Astrocyte of the cerebellum (primary cell): ENCODE measurements around the gene DLGAP1.

Experiments used
- DNase-seq: peaks from one replicate; pipeline ENCODE4 v3.0.0-alpha.2; 2011; ENCODE audit warnings: low read depth
- H3K4me3 ChIP-seq: 2 replicates; pipeline ENCODE4 v1.5.1; 2011; ENCODE audit warnings: mild to moderate bottlenecking, low read depth, low read length, moderate library complexity
- in situ Hi-C: cut with HindIII; loops from 2 replicates; pipeline ENCODE4 v1.10.0; 2017; ENCODE audit warnings: low sequenced_read_pairs
- TF ChIP-seq, protein P1 (sequence below): IDR thresholded peaks from 2 replicates; pipeline ENCODE4 v1.5.1; 2012; ENCODE audit warnings: low read length, low read depth, moderate library complexity, mild to moderate bottlenecking; ENCODE audit errors: missing control alignments

DLGAP1 gene

DNA sequence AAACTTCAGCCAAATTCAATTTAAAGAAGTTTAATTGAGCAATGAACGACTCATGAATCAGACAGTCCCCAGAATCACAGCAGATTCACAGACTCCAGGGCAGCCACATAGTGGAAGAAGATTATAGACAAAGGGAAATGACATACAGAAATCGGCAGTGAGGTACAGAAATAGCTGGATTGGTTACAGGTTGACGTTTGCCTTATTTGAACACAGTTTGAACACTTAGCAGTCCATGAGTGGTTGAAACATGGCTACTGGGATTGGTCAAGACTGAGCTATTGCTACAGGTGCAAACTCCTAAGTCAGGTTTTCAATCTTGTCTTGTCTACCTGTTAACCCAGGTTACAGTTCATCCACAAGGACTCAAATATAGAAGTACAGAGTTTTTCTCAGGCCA is 169.6 kb downstream of the DLGAP1 start:
- in situ Hi-C loops: no loop called here
- TF ChIP-seq, protein P1, sequence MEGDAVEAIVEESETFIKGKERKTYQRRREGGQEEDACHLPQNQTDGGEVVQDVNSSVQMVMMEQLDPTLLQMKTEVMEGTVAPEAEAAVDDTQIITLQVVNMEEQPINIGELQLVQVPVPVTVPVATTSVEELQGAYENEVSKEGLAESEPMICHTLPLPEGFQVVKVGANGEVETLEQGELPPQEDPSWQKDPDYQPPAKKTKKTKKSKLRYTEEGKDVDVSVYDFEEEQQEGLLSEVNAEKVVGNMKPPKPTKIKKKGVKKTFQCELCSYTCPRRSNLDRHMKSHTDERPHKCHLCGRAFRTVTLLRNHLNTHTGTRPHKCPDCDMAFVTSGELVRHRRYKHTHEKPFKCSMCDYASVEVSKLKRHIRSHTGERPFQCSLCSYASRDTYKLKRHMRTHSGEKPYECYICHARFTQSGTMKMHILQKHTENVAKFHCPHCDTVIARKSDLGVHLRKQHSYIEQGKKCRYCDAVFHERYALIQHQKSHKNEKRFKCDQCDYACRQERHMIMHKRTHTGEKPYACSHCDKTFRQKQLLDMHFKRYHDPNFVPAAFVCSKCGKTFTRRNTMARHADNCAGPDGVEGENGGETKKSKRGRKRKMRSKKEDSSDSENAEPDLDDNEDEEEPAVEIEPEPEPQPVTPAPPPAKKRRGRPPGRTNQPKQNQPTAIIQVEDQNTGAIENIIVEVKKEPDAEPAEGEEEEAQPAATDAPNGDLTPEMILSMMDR: no peak
- DNase-seq: no peak
- no peak overlapping the region for H3K4me3 ChIP-seq

DNA sequence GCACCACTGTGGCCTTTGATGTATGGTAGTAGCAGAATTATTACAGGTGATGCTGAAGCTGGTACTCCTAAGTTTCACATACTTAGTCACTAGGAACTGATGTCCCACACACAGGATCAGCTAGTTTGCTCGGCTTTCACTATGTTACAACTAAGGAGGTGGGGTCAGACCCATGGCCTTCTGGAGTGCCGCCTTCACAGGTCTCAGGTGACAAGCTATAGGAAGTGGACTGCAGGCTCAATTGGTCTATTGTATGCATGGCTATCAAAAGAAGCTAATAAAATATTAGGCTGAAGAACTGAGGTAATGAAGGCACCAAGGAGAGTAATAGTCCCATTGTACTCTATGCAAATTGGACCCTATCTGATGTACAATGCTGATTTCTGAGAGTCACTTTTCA is 170.6 kb downstream of the DLGAP1 start:
- in situ Hi-C loops: no loop called here
- no peak for DNase-seq
- TF ChIP-seq, protein P1: no peak
- no peak overlapping the region for H3K4me3 ChIP-seq

- no peak overlapping the region for H3K4me3 ChIP-seq
- in situ Hi-C loops: no loop called here
- TF ChIP-seq, protein P1: no peak
- DNase-seq: no peak
These were observed 171.3 kb downstream of the DLGAP1 start for GRCh38 chr18:4283746-4284291.

DNA sequence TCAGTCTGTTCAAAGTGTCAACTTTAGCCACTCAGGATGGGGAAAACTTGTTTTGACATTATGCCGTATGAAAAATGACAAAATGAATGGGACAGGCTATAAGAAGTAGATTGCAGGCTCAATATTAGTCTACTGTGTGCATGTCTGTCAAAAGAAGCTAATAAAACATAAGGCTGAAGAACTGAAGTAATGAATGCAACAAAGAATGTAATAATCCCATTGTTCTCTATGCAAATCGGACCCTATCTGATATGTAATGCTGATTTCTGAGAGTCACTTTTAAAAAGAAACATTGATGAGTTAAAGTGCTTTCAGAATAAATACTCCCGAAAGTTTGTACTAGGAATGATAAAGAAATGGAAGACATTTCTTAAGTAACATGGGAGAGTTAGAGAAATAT is 172.2 kb downstream of the DLGAP1 start:
- no peak overlapping the region for H3K4me3 ChIP-seq
- DNase-seq: no peak
- TF ChIP-seq, protein P1: no peak
- in situ Hi-C loops: no loop called here

GRCh38 chr18:4276953-4277585 is 178.0 kb downstream of the DLGAP1 start:
- TF ChIP-seq, protein P1: no peak
- no peak overlapping the region for H3K4me3 ChIP-seq
- in situ Hi-C loops: no loop called here
- no peak for DNase-seq

- DNase-seq: no peak
- TF ChIP-seq, protein P1: no peak
- in situ Hi-C loops: no loop called here
- H3K4me3 ChIP-seq: no peak overlapping the region
These were observed 183.2 kb downstream of the DLGAP1 start for GRCh38 chr18:4271952-4272351.
